Peyer's patch (tissue), 4 donors: Measurements from ENCODE around the gene WHAMM. TPM values are rescaled to one million over a fixed set of nuclear protein-coding genes. Genes with fewer than 3 reads are reported as not detected.

Source experiments
- DNase-seq, 3 donors: peaks; one replicate each; pipeline ENCODE4 v3.0.0-alpha.2; 2017 to 2019
- H3K27ac ChIP-seq, 4 donors: fragments of 200-600 bp; sonication (generic); one replicate each; pipeline ENCODE4 v1.5.1; 2016 to 2019
- H3K27me3 ChIP-seq, 2 donors: fragments of 200-600 bp; sonication (generic); one replicate each; pipeline ENCODE4 v1.5.1; 2019
- H3K36me3 ChIP-seq, 3 donors: fragments of 200-600 bp; sonication (generic); one replicate each; pipeline ENCODE4 v1.5.1; 2016 to 2019
- H3K4me1 ChIP-seq, 4 donors: fragments of 200-600 bp; sonication (generic); one replicate each; pipeline ENCODE4 v1.5.1; 2016 to 2019
- H3K4me3 ChIP-seq, 4 donors: fragments of 200-600 bp; sonication (generic); 1 replicate in 3 of 4; 2 replicates in 1 of 4; pipeline ENCODE4 v1.5.1; 2016 to 2019; ENCODE audit warnings: mild to moderate bottlenecking in 1 of 4
- H3K9me3 ChIP-seq, 4 donors: fragments of 200-600 bp; sonication (generic); one replicate each; pipeline ENCODE4 v1.5.1; 2016 to 2019; ENCODE audit warnings: mild to moderate bottlenecking in 1 of 4
- POLR2A ChIP-seq, 2 donors: fragments of 450-650 bp; IDR thresholded peaks; one replicate each; pipeline ENCODE4 v1.5.1; 2017; ENCODE audit warnings: antibody characterized with exemption in 2 of 2, mild to moderate bottlenecking in 2 of 2, moderate library complexity in 2 of 2
- total RNA-seq, 4 donors: library from RNA; depleted of rRNA; stranded (reverse); fragments of >200 nt; gene quantifications; one replicate each; pipeline ENCODE4 v1.1.0, GENCODE V29; 2016
- TF ChIP-seq, protein P1 (sequence below), 6 experiments: fragments of 450-650 bp in 4 of 6; fragments of 200-600 bp in 2 of 6; sonication (generic) in 1 of 6; IDR thresholded peaks; one replicate each; pipeline ENCODE4 v1.5.1; 2017 to 2019; ENCODE audit warnings: antibody characterized with exemption in 6 of 6, mild to moderate bottlenecking in 3 of 6, moderate library complexity in 1 of 6

The WHAMM gene
- total RNA-seq, 4 donors from 2014 or later = 8.6 to 16.0 (median 13.2) TPM

DNA sequence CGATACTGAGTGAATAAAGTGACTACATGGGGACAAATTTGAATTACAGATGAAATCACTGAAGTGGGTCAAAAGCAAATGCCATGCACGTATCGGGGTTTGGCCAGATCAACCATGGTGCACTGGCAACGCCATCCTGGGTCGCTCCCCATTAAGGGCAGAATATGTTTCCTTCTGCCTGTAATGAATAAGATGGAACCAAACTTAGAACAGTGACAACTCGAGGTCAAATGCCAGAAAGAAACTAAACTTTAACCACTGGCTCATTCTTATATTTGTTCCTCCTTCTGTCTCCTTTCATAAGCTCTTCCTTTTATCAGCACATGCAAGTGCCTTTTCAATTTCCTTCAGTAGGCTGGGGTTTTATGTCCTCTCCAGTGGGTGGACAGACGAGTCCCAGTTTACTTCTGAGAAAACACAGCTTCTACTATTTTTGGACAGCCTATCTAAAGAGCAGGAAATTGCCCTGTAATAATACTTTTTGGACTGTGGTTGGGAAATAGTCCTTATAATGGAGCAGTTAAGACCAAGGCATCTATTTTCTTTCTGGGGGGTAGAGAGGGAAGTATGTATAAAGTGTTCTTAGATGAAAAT lies 61.4 kb downstream of the WHAMM start:
- TF ChIP-seq, protein P1, sequence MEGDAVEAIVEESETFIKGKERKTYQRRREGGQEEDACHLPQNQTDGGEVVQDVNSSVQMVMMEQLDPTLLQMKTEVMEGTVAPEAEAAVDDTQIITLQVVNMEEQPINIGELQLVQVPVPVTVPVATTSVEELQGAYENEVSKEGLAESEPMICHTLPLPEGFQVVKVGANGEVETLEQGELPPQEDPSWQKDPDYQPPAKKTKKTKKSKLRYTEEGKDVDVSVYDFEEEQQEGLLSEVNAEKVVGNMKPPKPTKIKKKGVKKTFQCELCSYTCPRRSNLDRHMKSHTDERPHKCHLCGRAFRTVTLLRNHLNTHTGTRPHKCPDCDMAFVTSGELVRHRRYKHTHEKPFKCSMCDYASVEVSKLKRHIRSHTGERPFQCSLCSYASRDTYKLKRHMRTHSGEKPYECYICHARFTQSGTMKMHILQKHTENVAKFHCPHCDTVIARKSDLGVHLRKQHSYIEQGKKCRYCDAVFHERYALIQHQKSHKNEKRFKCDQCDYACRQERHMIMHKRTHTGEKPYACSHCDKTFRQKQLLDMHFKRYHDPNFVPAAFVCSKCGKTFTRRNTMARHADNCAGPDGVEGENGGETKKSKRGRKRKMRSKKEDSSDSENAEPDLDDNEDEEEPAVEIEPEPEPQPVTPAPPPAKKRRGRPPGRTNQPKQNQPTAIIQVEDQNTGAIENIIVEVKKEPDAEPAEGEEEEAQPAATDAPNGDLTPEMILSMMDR (IDR thresholded peaks at IDR 0.05) = no peak
- TF ChIP-seq POLR2A (IDR thresholded peaks at IDR 0.05) = no peak
- no peaks in the 10 kb centered on the region for H3K9me3 ChIP-seq
- H3K27ac ChIP-seq = no peak overlapping the region

DNA sequence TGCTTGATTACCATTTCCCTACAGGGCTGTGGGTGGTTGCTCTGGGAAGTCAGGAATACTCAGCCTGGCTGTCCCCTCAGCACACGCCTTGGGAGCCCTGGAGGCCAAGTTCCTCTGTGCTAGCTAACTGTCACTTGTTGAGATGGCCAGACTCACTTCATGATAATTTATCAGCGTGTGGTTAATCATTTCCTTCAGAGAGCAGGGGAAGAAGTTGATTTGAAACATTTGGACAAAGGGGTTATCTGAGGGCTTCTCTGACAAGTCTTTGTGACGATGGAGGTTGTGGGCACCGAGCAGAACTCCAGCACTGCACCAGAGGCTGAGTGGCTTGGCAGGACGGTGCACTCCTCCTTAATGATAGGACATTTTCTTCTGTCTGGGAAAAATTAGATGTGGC lies 61.9 kb downstream of the WHAMM start:
- TF ChIP-seq, protein P1 (IDR thresholded peaks at IDR 0.05) = no peak
- TF ChIP-seq POLR2A (IDR thresholded peaks at IDR 0.05) = no peak
- Histone ChIP-seq H3K4me1 (no peaks in the 10 kb centered on the region), H3K9me3 (no peaks in the 10 kb centered on the region), H3K27ac (no peak overlapping the region), H3K27me3 (no peaks in the 10 kb centered on the region), H3K36me3 (no peaks in the 10 kb centered on the region), H3K4me3 (no peak overlapping the region)
- DNase-seq = no peak

More for the DNA sequence above, 61.4 kb downstream of the WHAMM start:
- H3K36me3 ChIP-seq = no peaks in the 10 kb centered on the region
- DNase-seq = no peak
- H3K4me3 ChIP-seq = no peak overlapping the region
- no peaks in the 10 kb centered on the region for H3K4me1 ChIP-seq
- no peaks in the 10 kb centered on the region for H3K27me3 ChIP-seq

DNA sequence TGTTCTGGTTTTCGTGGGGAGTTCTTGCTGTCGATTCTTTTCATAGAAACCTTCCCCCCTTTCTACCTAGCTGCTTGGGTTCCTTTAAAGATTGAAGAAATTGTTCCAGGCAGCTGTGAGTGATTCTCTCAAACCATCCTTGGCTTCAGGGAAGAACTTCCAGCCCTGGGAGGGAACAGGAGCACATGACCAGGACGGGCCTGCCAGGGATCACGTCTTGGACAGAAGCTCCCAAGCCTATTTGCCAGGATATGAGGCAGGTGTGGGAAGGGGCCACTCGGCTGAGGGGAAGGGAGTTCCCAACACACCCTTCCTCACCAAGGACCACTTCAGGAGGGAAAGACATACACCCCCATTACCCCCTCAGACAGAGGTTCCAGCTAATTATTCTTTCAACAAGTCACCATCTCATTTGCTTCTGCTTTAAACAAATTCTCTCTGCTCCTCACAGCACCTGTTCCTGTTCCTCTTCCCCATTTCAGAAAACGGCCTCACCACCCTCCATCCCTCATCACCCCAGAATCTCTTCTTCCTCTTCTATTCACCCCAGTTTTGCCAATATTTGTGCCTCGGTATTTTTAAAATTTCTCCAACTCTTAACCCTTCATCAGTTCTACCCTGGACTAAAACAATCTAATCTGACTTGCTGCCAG lies 62.5 kb downstream of the WHAMM start:
- Histone ChIP-seq H3K9me3 (no peaks in the 10 kb centered on the region), H3K36me3 (no peaks in the 10 kb centered on the region), H3K27ac (no peak overlapping the region), H3K27me3 (no peaks in the 10 kb centered on the region), H3K4me3 (no peak overlapping the region), H3K4me1 (no peaks in the 10 kb centered on the region)
- no peak for DNase-seq
- TF ChIP-seq, protein P1 (IDR thresholded peaks at IDR 0.05) = no peak
- TF ChIP-seq POLR2A (IDR thresholded peaks at IDR 0.05) = no peak

DNA sequence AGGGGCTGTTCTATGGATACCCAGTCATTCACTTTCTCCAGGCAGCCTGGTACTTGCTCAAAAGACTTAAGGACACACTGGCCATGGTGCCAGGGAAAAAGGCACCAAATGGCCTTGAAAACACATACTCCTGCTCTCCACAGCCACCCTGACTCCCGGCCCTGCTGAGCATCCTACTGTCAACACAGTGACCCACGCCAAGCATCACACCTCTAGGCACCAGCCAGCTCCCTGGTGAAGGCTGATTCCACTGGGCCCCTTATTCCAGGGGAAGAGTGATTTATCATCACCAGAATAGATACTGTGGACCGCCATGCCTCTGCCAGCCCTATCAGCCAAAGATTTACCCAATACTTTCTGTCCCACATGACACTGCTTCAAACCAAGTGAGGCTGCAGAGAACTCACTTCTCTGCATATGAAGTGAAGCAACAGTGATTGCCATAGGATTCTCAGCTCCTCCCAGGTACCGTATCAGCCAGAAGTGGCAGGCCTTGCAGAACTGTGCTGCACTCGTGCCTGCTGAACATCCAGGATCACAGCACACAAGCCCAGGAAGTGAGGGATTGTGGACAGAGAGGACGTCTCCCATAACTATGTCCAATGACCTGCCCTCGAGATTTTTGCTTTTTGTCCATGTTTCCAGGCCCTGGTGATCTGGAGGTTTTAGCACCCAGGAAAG lies 63.7 kb downstream of the WHAMM start:
- Histone ChIP-seq H3K9me3 (no peaks in the 10 kb centered on the region), H3K36me3 (no peaks in the 10 kb centered on the region), H3K4me3 (no peak overlapping the region), H3K27me3 (no peaks in the 10 kb centered on the region), H3K27ac (no peak overlapping the region), H3K4me1 (no peaks in the 10 kb centered on the region)
- TF ChIP-seq, protein P1 (IDR thresholded peaks at IDR 0.05) = no peak
- TF ChIP-seq POLR2A (IDR thresholded peaks at IDR 0.05) = no peak
- DNase-seq = no peak

DNA sequence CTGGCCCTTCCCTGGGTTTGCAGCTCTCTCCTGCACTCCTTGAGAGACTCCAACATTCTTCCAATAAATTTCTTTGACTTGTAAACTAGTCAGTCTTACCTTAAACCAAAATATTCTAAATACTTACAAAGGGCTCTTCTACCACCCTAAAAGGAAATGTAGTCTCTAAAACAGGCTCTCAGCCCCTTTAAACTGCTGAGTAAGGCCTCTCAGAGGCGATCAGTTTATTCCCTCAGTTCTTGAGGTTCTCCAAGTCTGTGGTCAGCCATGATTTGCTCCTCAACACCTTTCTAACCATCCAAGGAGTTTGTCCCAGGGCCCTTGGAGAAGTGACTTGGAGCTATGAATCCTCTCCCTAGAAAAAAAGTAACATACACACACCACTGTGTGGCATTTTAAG lies 64.8 kb downstream of the WHAMM start:
- no peak overlapping the region for H3K27ac ChIP-seq
- H3K4me1 ChIP-seq = no peaks in the 10 kb centered on the region
- no peak for DNase-seq
- no peaks in the 10 kb centered on the region for H3K9me3 ChIP-seq
- no peak for TF ChIP-seq POLR2A (IDR thresholded peaks at IDR 0.05)
- TF ChIP-seq, protein P1 (IDR thresholded peaks at IDR 0.05) = no peak
- no peaks in the 10 kb centered on the region for H3K27me3 ChIP-seq
- no peak overlapping the region for H3K4me3 ChIP-seq
- no peaks in the 10 kb centered on the region for H3K36me3 ChIP-seq
